RWPE2 (cell line): ENCODE measurements around the gene CFAP46.

Experiments
- ATAC-seq: fragments of 200-7000 bp; cut with Tn5 transposase; 3 replicates; pipeline ENCODE4 v1.9.1; 2021; ENCODE audit warnings: low read depth
- DNase-seq: peaks from one replicate; pipeline ENCODE4 v3.0.0-alpha.2; 2020; ENCODE audit warnings: low spot score
- H3K27ac ChIP-seq: fragments of 450-650 bp; 2 replicates; pipeline ENCODE4 v1.5.1; 2017; ENCODE audit warnings: mild to moderate bottlenecking; ENCODE audit not compliant: poor library complexity, severe bottlenecking
- H3K27me3 ChIP-seq: fragments of 250-450 bp; sonication (Bioruptor Pico); 2 replicates; pipeline ENCODE4 v1.5.1; 2021; ENCODE audit warnings: mild to moderate bottlenecking, moderate library complexity; ENCODE audit not compliant: insufficient read depth, poor library complexity, severe bottlenecking
- H3K36me3 ChIP-seq: fragments of 250-450 bp; sonication (Bioruptor Pico); 2 replicates; pipeline ENCODE4 v1.5.1; 2020; ENCODE audit warnings: low read depth, mild to moderate bottlenecking, moderate library complexity
- H3K4me1 ChIP-seq: fragments of 250-450 bp; sonication (Bioruptor Pico); 2 replicates; pipeline ENCODE4 v1.5.1; 2021; ENCODE audit warnings: mild to moderate bottlenecking, moderate library complexity; ENCODE audit not compliant: insufficient read depth, poor library complexity, severe bottlenecking
- H3K4me3 ChIP-seq: fragments of 250-450 bp; sonication (Bioruptor Pico); 2 replicates; pipeline ENCODE4 v1.5.1; 2021; ENCODE audit warnings: mild to moderate bottlenecking, moderate library complexity; ENCODE audit not compliant: severe bottlenecking
- H3K9me3 ChIP-seq: fragments of 250-450 bp; sonication (Bioruptor Pico); 2 replicates; pipeline ENCODE4 v1.5.1; 2021; ENCODE audit warnings: mild to moderate bottlenecking, moderate library complexity; ENCODE audit not compliant: severe bottlenecking
- TF ChIP-seq, protein P1 (sequence below): fragments of 450-650 bp; IDR thresholded peaks from one replicate; pipeline ENCODE4 v1.5.1; 2017; ENCODE audit warnings: mild to moderate bottlenecking, moderate library complexity; ENCODE audit not compliant: poor library complexity, severe bottlenecking

CFAP46 gene

DNA sequence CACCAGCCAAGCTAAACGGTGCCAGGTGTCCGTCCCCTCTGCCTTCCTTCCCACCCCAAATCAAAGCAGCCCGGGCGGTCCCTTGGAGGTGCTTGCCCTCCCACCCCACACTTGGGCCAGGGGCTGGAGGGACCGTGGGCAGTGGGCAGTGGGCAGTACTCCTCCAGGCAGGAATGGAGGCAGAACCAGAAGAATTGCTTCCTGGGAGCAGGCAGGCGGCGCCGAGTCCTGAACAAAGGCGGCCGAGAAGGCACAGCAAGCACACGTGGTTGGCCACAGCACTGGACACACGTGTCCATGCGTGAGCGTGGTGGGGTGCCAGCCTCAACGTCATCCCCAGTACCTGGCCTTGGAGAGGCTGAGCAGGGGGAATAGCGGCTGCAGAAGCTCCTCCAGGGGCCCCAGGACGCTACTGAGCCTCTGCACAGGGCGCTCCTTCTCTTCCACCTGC lies 108.0 kb downstream of the CFAP46 start:
- peaks cover 54% of the 10 kb centered on the region for H3K27me3 ChIP-seq
- H3K4me3 ChIP-seq, result no peak overlapping the region
- H3K4me1 ChIP-seq, result no peaks in the 10 kb centered on the region
- DNase-seq, result no peak
- TF ChIP-seq, protein P1, sequence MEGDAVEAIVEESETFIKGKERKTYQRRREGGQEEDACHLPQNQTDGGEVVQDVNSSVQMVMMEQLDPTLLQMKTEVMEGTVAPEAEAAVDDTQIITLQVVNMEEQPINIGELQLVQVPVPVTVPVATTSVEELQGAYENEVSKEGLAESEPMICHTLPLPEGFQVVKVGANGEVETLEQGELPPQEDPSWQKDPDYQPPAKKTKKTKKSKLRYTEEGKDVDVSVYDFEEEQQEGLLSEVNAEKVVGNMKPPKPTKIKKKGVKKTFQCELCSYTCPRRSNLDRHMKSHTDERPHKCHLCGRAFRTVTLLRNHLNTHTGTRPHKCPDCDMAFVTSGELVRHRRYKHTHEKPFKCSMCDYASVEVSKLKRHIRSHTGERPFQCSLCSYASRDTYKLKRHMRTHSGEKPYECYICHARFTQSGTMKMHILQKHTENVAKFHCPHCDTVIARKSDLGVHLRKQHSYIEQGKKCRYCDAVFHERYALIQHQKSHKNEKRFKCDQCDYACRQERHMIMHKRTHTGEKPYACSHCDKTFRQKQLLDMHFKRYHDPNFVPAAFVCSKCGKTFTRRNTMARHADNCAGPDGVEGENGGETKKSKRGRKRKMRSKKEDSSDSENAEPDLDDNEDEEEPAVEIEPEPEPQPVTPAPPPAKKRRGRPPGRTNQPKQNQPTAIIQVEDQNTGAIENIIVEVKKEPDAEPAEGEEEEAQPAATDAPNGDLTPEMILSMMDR, result no peak
- ATAC-seq, result no peak
- H3K27ac ChIP-seq, result no peak overlapping the region
- no peaks in the 10 kb centered on the region for H3K36me3 ChIP-seq
- H3K9me3 ChIP-seq, result no peaks in the 10 kb centered on the region

DNA sequence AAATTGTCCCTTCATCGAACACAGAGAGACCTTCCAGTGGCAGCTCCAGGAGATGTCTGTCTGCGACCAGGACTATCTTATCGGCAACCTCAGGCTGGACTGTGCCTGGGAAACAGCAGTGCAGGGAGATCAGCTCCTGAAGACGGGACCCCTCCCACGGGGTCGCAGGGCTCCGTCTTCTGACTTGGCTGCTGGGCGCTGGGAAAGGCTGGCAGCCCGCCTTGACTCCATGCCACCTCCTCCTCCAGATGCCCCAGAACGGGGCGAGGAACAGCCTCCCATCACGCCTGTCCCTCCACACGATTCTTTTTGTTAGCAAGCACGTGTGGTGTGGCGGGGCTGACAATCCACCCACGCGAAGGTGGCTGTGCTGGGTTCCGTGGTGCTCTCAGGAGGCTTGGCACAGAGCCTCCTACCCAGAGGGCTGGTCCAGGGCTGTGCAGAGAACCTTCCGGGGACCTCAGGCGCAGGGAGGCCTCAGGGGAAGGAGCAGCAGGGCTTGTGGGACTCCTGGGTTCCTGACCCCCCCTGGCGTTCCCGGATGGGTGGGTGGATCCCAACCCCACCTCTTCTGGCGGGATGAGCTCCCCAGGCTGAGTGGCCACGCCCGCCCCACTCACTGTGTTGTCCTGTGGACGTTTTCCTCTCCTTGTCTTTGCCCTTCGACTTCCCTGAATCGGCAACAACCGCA lies 108.8 kb downstream of the CFAP46 start:
- H3K4me1 ChIP-seq, result no peaks in the 10 kb centered on the region
- H3K27me3 ChIP-seq, result peaks cover 59% of the 10 kb centered on the region
- no peak for DNase-seq
- TF ChIP-seq, protein P1, result no peak
- no peak overlapping the region for H3K4me3 ChIP-seq
- H3K9me3 ChIP-seq, result no peaks in the 10 kb centered on the region
- ATAC-seq, result no peak
- no peaks in the 10 kb centered on the region for H3K36me3 ChIP-seq
- H3K27ac ChIP-seq, result no peak overlapping the region

DNA sequence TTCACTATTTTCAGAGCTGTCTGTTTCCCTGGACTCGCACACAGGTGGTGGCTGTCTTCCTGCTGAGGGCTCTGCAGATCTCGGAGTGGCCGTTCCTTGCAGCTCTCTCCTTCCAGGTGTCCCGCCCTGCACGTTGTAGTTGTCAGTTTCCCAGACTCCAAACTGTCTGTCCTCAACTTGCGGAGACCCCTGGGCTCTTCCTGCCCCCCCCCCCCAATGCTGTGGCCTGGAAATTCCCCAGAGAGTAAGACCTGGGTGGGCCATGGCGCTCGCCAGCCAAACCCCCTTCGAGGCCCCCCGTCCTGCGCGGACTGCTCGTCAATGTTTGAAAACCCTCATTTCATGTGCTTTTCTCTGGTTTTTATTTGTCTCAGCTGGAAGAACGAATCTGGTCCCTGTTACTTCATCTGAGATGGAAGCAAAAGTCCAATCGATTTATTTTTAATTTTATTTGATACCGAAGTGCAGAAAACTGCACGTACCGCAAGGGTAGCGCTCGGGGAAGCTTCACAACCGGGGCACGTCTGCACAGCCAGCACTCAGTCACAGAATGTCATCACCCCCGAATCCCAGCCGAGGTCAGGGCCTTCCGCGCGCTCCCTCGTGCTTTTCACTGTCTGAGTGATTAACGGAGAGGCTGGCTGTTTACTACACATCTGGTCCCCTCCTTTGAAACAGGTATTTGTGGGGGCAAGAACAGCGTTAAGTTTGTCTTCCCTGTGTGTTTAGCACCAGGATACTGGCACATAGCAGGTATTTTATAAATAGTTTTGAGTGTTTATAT lies 110.0 kb downstream of the CFAP46 start:
- Histone ChIP-seq H3K27me3 (peaks cover 59% of the 10 kb centered on the region), H3K36me3 (no peaks in the 10 kb centered on the region), H3K4me1 (no peaks in the 10 kb centered on the region), H3K9me3 (no peaks in the 10 kb centered on the region), H3K4me3 (no peak overlapping the region), H3K27ac (no peak overlapping the region)
- TF ChIP-seq, protein P1, result no peak
- DNase-seq (no peak), ATAC-seq (no peak)

DNA sequence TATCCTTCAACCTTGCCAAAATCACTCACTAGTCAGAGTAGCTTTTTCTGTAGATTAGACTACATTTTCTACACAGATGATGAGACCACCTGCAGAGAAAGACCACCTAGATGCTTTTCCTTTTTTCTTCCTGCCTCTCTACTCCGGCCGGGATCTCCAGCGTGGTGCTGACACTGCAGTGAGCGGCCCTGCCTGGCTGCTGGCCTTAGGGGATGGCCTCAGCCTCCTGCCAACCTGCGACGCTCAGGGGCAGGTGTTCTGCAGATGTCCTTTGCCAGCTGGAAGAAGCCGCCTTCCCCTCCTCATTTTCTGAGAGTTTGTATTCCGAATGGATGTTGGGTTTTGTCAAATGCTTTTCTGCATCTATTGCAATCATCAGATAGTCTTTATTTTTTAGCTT lies 113.0 kb downstream of the CFAP46 start:
- H3K27me3 ChIP-seq, result peaks cover 56% of the 10 kb centered on the region
- no peak for DNase-seq
- TF ChIP-seq, protein P1, result no peak
- no peaks in the 10 kb centered on the region for H3K4me1 ChIP-seq
- peaks cover 3% of the 10 kb centered on the region for H3K9me3 ChIP-seq
- ATAC-seq, result no peak
- H3K27ac ChIP-seq, result no peak overlapping the region
- no peak overlapping the region for H3K4me3 ChIP-seq
- no peaks in the 10 kb centered on the region for H3K36me3 ChIP-seq

DNA sequence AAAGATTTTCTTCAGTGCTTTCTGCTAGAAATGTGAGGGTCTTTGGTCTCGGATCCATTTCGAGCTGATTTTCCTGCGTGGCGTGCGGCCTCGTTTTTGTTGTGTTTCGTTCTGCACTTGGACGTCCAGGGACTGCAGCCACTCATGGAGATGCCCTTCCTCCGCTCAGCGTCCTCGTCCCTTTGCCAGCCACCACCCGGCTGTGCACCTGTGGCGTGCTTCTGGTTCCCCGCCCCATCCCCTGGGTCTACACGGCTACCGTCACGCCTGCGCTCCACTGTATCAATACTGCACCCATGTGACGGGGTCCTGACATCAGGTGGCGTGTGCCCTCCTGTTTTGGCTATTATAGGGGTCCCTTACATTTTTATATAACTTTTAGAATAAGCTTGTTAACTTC lies 113.7 kb downstream of the CFAP46 start:
- Histone ChIP-seq H3K27me3 (peaks cover 49% of the 10 kb centered on the region), H3K36me3 (no peaks in the 10 kb centered on the region), H3K27ac (no peak overlapping the region), H3K4me1 (no peaks in the 10 kb centered on the region), H3K9me3 (peaks cover 3% of the 10 kb centered on the region), H3K4me3 (no peak overlapping the region)
- ATAC-seq (no peak), DNase-seq (no peak)
- TF ChIP-seq, protein P1, result no peak
